Measurements from ENCODE around the gene LYSMD3.

DNA sequence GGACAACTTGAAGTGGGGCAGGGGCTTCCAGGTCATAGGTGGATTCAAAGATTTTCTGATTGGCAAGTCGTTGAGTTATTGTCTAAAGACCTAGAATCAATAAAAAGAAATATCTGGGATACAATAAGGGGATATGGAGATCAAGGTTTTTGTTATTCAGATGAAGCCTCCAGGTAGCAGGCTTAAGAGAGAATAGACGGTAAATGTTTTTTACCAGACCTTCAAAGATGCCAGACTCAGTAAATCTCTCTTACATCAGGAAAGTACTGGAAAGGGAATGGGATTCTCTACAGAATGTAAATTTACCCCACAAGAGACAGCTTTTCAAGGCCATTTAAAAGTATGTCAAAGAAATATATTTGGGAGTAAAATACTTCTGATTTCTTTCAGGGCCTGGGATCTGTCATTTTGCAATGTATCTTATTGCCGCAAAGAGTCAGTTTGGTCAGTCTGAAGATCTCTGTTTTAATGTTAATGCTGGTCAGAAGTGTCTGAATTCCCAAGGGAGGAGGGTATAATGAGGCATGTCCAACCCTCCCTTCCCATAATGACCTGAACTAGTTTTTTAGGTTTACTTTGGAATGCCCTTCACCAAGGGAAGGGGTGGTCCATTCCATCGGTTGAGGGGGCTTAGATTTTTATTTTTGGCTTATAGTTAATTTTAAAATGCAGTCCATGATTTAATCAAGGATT lies 13.6 kb upstream of the LYSMD3 start:
- TF ChIP-seq, protein P1, sequence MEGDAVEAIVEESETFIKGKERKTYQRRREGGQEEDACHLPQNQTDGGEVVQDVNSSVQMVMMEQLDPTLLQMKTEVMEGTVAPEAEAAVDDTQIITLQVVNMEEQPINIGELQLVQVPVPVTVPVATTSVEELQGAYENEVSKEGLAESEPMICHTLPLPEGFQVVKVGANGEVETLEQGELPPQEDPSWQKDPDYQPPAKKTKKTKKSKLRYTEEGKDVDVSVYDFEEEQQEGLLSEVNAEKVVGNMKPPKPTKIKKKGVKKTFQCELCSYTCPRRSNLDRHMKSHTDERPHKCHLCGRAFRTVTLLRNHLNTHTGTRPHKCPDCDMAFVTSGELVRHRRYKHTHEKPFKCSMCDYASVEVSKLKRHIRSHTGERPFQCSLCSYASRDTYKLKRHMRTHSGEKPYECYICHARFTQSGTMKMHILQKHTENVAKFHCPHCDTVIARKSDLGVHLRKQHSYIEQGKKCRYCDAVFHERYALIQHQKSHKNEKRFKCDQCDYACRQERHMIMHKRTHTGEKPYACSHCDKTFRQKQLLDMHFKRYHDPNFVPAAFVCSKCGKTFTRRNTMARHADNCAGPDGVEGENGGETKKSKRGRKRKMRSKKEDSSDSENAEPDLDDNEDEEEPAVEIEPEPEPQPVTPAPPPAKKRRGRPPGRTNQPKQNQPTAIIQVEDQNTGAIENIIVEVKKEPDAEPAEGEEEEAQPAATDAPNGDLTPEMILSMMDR (IDR thresholded peaks at IDR 0.05 in 4 of 5, conservative IDR thresholded peaks at IDR 0.05 in 1 of 5) = no peak
- TF ChIP-seq POLR2A (IDR thresholded peaks at IDR 0.05) = no peak

All from gastrocnemius medialis (tissue), 4 donors.